BJ (cell line): ENCODE results near the gene INTS2. TPM values are rescaled to one million over a fixed set of nuclear protein-coding genes. Genes with fewer than 3 reads are reported as not detected.

Source experiments
- CTCF ChIA-PET: fragments of 350-600 bp; formaldehyde crosslinking; extraction: SDS; loops from one replicate; lab custom pipeline; 2021; ENCODE audit warnings: antibody characterized with exemption, inconsistent platforms; lab: Yijun Ruan, JAX
- POLR2A ChIA-PET: fragments of 300-600 bp; sonication (Branson Sonifier 250); formaldehyde crosslinking; extraction: SDS; loops from one replicate; lab custom pipeline; 2021; ENCODE audit warnings: antibody characterized with exemption; lab: Charles Lee
- DNase-seq: peaks from one replicate; pipeline ENCODE4 v3.0.0-alpha.2; 2011; ENCODE audit warnings: low read depth
- H3K27me3 ChIP-seq: 2 replicates; pipeline ENCODE4 v1.6.0; 2011; ENCODE audit warnings: low read length; ENCODE audit not compliant: control insufficient read depth, insufficient read depth
- H3K36me3 ChIP-seq: 2 replicates; pipeline ENCODE4 v1.5.1; 2011; ENCODE audit warnings: low read length; ENCODE audit not compliant: control insufficient read depth, insufficient read depth
- H3K4me3 ChIP-seq: 2 replicates; pipeline ENCODE4 v1.5.1; 2011; ENCODE audit warnings: low read depth, mild to moderate bottlenecking, control low read depth, low read length
- polyA plus RNA-seq: library from polyadenylated mRNA; depleted of rRNA; stranded (reverse); fragments of >200 nt; gene quantifications from 2 replicates; pipeline ENCODE4 v1.2.3, GENCODE V29; 2011
- TF ChIP-seq, protein P1 (sequence below): IDR thresholded peaks from 2 replicates; pipeline ENCODE4 v1.5.1; 2011; ENCODE audit warnings: low read depth, mild to moderate bottlenecking, control low read depth, inconsistent platforms, low read length, moderate library complexity; ENCODE audit not compliant: insufficient read depth

INTS2 gene
- polyA plus RNA-seq, 1 experiment, result 3.5 TPM

DNA sequence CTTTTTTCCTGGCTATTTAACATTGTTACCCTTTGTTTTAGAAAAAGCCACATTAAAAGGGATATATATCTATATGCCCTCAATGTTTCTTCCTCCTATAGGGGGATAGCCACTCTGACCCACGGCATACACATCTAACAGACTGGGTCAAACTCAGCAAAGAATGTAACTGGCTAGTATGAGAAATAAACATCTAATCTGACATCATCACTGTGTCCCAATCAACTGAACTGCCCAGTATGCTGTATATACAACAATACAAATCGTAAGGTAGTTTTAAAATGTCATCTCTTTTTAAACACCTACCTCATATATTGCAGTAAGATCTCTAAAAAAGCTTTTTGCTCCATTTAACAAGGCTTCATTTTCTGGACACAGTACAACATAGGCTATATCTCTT is 39.9 kb upstream of the INTS2 start:
- Histone ChIP-seq H3K27me3 (no peaks in the 10 kb centered on the region), H3K36me3 (peaks cover 15% of the 10 kb centered on the region), H3K4me3 (no peak overlapping the region)
- POLR2A ChIA-PET, result no interaction called here
- no peak for DNase-seq
- CTCF ChIA-PET, result no interaction called here
- TF ChIP-seq, protein P1, sequence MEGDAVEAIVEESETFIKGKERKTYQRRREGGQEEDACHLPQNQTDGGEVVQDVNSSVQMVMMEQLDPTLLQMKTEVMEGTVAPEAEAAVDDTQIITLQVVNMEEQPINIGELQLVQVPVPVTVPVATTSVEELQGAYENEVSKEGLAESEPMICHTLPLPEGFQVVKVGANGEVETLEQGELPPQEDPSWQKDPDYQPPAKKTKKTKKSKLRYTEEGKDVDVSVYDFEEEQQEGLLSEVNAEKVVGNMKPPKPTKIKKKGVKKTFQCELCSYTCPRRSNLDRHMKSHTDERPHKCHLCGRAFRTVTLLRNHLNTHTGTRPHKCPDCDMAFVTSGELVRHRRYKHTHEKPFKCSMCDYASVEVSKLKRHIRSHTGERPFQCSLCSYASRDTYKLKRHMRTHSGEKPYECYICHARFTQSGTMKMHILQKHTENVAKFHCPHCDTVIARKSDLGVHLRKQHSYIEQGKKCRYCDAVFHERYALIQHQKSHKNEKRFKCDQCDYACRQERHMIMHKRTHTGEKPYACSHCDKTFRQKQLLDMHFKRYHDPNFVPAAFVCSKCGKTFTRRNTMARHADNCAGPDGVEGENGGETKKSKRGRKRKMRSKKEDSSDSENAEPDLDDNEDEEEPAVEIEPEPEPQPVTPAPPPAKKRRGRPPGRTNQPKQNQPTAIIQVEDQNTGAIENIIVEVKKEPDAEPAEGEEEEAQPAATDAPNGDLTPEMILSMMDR, result no peak

DNA sequence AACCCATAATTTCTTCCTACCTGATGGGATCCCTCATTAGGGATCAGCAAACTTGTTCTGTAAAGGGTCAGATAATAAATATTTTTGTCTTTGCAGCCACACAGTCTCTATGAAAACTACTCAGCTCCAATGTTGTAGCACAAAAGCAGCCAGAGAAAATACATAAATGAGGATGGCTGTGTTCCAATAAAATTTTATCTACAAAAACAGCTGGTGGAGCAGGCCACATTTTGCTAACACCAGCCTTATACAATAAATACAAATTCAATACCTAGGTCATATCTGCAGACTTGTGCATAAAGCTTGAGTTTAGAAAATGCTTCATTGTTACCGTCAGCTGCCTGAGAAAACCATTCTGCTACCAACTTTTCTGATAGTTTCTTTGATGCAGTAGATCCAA is 38.4 kb upstream of the INTS2 start:
- TF ChIP-seq, protein P1, result no peak
- no peak for DNase-seq
- Histone ChIP-seq H3K27me3 (no peaks in the 10 kb centered on the region), H3K4me3 (no peak overlapping the region), H3K36me3 (peaks cover 16% of the 10 kb centered on the region)
- ChIA-PET POLR2A (no interaction called here), CTCF (no interaction called here)

DNA sequence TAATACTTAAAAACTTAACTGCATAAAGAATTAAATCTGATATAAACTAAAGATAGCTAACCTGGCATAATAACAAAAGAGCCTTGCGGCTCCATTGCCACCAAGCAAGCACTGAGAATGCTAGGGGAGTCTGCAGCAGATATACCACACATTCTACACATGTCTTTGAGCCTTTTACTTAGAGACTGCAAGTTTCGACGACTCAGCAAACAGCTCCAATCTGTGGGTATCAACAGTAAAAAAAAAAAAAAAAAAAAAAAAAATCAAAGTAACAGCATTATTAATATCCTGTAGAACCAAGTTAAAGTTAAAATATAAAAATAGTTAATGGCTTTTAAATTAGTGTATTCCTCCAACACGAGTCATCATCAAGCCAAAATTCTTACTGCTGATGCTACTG is 27.8 kb upstream of the INTS2 start:
- peaks cover 5% of the 10 kb centered on the region; the same call in 1 of the 2 replicates for H3K36me3 ChIP-seq
- no peaks in the 10 kb centered on the region for H3K27me3 ChIP-seq
- ChIA-PET POLR2A (no interaction called here), CTCF (interaction anchor here (0.6 to 1.4 kb wide), 3 partner anchors 8 to 19 kb away, joined by 3 read pairs; no protein-coding TSS in a partner anchor)
- TF ChIP-seq, protein P1, result no peak
- DNase-seq, result no peak
- no peak overlapping the region for H3K4me3 ChIP-seq

DNA sequence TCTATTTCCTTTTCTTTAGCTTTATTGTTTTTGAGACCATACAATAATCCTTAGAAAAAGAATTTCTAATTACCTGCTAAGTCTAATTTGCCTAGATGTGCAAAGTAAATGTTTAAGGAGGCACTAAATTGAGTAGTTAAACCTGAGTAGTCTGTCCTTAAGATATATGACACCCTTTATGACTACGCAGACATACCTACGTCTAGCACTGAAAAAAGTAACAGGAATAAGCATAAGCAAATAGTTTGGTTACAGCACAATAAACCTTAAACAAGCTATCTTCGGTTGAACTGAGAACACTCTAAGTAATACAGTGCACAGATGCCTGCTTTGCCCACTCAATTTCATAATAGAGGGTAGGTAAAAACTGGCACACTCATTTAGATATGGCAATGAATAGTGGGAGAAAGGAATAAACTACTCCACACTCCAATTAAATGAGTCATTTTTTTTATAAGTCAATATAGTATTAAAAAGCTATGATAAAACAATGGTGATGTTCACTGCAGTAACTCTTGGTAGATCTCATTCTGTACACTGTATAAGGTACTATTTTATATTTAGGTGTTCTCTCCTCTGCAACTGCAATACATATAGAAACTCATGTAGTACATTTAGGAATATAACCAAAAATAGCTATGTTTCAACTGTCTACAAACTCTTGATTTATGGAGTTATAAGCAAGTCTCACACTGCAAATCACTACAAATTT is 19.7 kb upstream of the INTS2 start:
- Histone ChIP-seq H3K4me3 (no peak overlapping the region), H3K27me3 (no peaks in the 10 kb centered on the region), H3K36me3 (peaks cover 4% of the 10 kb centered on the region; the same call in 1 of the 2 replicates)
- CTCF ChIA-PET, result no interaction called here
- TF ChIP-seq, protein P1, result no peak
- no peak for DNase-seq
- POLR2A ChIA-PET, result interaction anchor here (0.6 kb wide), 1 partner anchor 31 kb away, joined by 5 read pairs; no protein-coding TSS in a partner anchor

DNA sequence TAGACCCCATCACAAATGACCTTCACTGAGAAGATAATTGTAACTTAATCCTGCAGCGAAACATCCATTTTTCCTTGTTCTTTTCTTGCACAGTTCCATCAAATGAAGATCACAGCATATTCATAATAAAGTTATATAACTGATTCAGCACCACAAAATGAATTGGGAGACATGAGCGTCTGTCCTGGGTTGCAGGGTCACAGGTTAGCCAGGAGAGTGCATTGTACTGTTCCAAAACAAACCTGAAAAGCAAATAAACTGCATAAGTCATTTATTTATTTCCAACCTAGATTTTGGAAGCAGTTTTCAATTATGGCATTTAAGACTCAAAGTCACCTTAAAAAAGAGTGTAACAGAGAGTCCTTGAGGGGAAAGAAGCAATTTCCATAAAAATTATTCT is 18.6 kb upstream of the INTS2 start:
- no peak for DNase-seq
- no peaks in the 10 kb centered on the region for H3K27me3 ChIP-seq
- no peak overlapping the region for H3K4me3 ChIP-seq
- POLR2A ChIA-PET, result no interaction called here
- TF ChIP-seq, protein P1, result no peak
- H3K36me3 ChIP-seq, result peaks cover 4% of the 10 kb centered on the region; the same call in 1 of the 2 replicates
- CTCF ChIA-PET, result no interaction called here
